WTC11 (cell line): ENCODE data around the gene POLR2E. TPM values are rescaled to one million over a fixed set of nuclear protein-coding genes. Genes with fewer than 3 reads are reported as not detected.

Experiments
- ATAC-seq: fragments of 200-7000 bp; cut with Tn5 transposase; 2 replicates; pipeline ENCODE4 v1.10.0; 2021; ENCODE audit warnings: mild to moderate bottlenecking, moderate library complexity
- CTCF ChIA-PET: fragments of 300-600 bp; sonication (Branson Sonifier 250); formaldehyde crosslinking; loops from one replicate; lab custom pipeline; 2021; ENCODE audit warnings: antibody characterized with exemption; lab: Charles Lee
- POLR2A ChIA-PET: fragments of 350-600 bp; sonication (Branson Sonifier 250); formaldehyde crosslinking; loops from one replicate; lab custom pipeline; 2021; ENCODE audit warnings: antibody characterized with exemption; lab: Charles Lee
- DNase-seq: peaks from one replicate; pipeline ENCODE4 v3.0.0; 2021; ENCODE audit warnings: low spot score
- H3K27ac Mint-ChIP-seq: 2 replicates; pipeline ENCODE4 v1.8.0; 2021; ENCODE audit warnings: mixed read lengths
- H3K27me3 Mint-ChIP-seq: 2 replicates; pipeline ENCODE4 v1.8.0; 2021; ENCODE audit warnings: low read depth, mild to moderate bottlenecking, moderate library complexity, mixed read lengths
- H3K36me3 Mint-ChIP-seq: 2 replicates; pipeline ENCODE4 v1.8.0; 2021; ENCODE audit warnings: mixed read lengths
- H3K4me1 Mint-ChIP-seq: 2 replicates; pipeline ENCODE4 v1.8.0; 2022; ENCODE audit warnings: mixed read lengths
- H3K4me3 Mint-ChIP-seq: 2 replicates; pipeline ENCODE4 v1.8.0; 2021; ENCODE audit warnings: mild to moderate bottlenecking, moderate library complexity, mixed read lengths
- H3K9me3 Mint-ChIP-seq: 2 replicates; pipeline ENCODE4 v1.8.0; 2021; ENCODE audit warnings: mixed read lengths
- GTF2I ChIP-seq: fragments of 250-450 bp; sonication (Bioruptor Pico); conservative IDR thresholded peaks from 2 replicates; pipeline ENCODE4 v1.4.0; 2021; ENCODE audit warnings: mild to moderate bottlenecking
- IRF2 ChIP-seq: sonication (generic); formaldehyde crosslinking; IDR thresholded peaks from 2 replicates; pipeline ENCODE4 v1.8.0; 2022; ENCODE audit warnings: low read depth, missing genetic modification reagents, borderline replicate concordance
- NFE2L1 ChIP-seq: sonication (generic); formaldehyde crosslinking; IDR thresholded peaks from 2 replicates; pipeline ENCODE4 v1.8.1; 2023; ENCODE audit warnings: missing genetic modification reagents
- NFYB ChIP-seq: sonication (generic); formaldehyde crosslinking; conservative IDR thresholded peaks from 2 replicates; pipeline ENCODE4 v1.8.0; 2022; ENCODE audit warnings: low read depth, missing genetic modification reagents
- SMAD3 ChIP-seq: sonication (generic); formaldehyde crosslinking; IDR thresholded peaks from 2 replicates; pipeline ENCODE4 v1.8.0; 2022; ENCODE audit warnings: missing genetic modification reagents, mild to moderate bottlenecking, borderline replicate concordance
- SP1 ChIP-seq: sonication (generic); formaldehyde crosslinking; conservative IDR thresholded peaks from 2 replicates; pipeline ENCODE4 v1.8.1; 2022; ENCODE audit warnings: missing genetic modification reagents
- TP53 ChIP-seq: sonication (generic); formaldehyde crosslinking; IDR thresholded peaks from 2 replicates; pipeline ENCODE4 v1.8.1; 2023; ENCODE audit warnings: mild to moderate bottlenecking, missing genetic modification reagents
- ZNF121 ChIP-seq: sonication (generic); formaldehyde crosslinking; IDR thresholded peaks from 2 replicates; pipeline ENCODE4 v1.8.0; 2023; ENCODE audit warnings: missing genetic modification reagents
- total RNA-seq: library from RNA; stranded (reverse); gene quantifications from 3 replicates; pipeline ENCODE4 v1.2.3, GENCODE V29; 2021
- TF ChIP-seq, protein P1 (sequence below): sonication (generic); formaldehyde crosslinking; IDR thresholded peaks from 2 replicates; pipeline ENCODE4 v1.8.0; 2022; ENCODE audit warnings: mild to moderate bottlenecking, missing genetic modification reagents
- TF ChIP-seq, protein P2 (sequence below): sonication (generic); formaldehyde crosslinking; IDR thresholded peaks from 2 replicates; pipeline ENCODE4 v1.8.0; 2022; ENCODE audit warnings: mild to moderate bottlenecking, missing genetic modification reagents
- TF ChIP-seq, protein P3 (sequence below): fragments of 250-450 bp; sonication (Bioruptor Pico); IDR thresholded peaks from 2 replicates; pipeline ENCODE4 v1.8.0; 2021; ENCODE audit warnings: mild to moderate bottlenecking
- TF ChIP-seq, protein P4 (sequence below): sonication (generic); formaldehyde crosslinking; IDR thresholded peaks from 2 replicates; pipeline ENCODE4 v1.8.1; 2022; ENCODE audit warnings: mild to moderate bottlenecking, moderate library complexity, missing genetic modification reagents
- TF ChIP-seq, protein P5 (sequence below): fragments of 250-450 bp; sonication (Bioruptor Pico); conservative IDR thresholded peaks from 2 replicates; pipeline ENCODE4 v1.9.0; 2021; ENCODE audit warnings: mild to moderate bottlenecking
- TF ChIP-seq, protein P6 (sequence below): sonication (generic); formaldehyde crosslinking; IDR thresholded peaks from 2 replicates; pipeline ENCODE4 v1.8.1; 2022; ENCODE audit warnings: low read depth, missing genetic modification reagents, borderline replicate concordance
- TF ChIP-seq, protein P7 (sequence below): sonication (generic); formaldehyde crosslinking; IDR thresholded peaks from 2 replicates; pipeline ENCODE4 v1.8.1; 2022; ENCODE audit warnings: mild to moderate bottlenecking, missing genetic modification reagents, moderate library complexity, borderline replicate concordance

The POLR2E gene
- total RNA-seq, 1 experiment from 2014 or later, result 275 TPM

DNA sequence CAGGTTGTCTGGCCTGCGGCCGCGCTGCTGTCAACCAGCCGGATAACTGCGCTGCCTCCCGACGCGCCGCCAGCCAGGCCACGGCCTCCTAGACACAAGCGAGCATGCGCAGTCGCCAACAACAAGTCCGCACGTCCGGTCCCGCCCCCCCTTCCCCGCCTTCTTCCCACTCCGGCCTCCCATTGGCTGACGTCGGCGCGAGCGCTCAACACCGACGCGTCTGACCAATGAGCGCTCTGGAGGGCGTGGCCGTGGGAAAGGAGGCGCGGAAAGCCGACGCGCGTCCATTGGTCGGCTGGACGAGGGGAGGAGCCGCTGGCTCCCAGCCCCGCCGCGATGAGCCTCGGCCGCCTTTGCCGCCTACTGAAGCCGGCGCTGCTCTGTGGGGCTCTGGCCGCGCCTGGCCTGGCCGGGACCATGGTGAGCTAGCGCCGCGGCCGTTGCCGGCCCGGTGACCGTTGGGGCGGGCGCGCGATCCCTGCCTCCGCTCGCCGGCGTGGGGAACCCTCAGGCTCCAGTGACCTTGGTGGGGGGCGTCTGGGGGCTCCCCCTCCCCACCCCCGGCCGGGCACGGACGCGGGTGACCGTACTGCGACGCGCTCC, 8.6 kb upstream of the POLR2E start, which contains the start of gene GPX4 (continued):
- TF ChIP-seq, protein P1, sequence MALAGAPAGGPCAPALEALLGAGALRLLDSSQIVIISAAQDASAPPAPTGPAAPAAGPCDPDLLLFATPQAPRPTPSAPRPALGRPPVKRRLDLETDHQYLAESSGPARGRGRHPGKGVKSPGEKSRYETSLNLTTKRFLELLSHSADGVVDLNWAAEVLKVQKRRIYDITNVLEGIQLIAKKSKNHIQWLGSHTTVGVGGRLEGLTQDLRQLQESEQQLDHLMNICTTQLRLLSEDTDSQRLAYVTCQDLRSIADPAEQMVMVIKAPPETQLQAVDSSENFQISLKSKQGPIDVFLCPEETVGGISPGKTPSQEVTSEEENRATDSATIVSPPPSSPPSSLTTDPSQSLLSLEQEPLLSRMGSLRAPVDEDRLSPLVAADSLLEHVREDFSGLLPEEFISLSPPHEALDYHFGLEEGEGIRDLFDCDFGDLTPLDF (CRISPR knock-in tag), result no peak
- TF ChIP-seq NFYB (CRISPR knock-in tag) (peak; percentile 91), NFE2L1 (CRISPR knock-in tag) (peak; percentile 64), SP1 (CRISPR knock-in tag) (peak; percentile 97), SMAD3 (peak; percentile 22; the same call in 1 of the 2 replicates), IRF2 (CRISPR knock-in tag) (no peak)
- TF ChIP-seq, protein P2, sequence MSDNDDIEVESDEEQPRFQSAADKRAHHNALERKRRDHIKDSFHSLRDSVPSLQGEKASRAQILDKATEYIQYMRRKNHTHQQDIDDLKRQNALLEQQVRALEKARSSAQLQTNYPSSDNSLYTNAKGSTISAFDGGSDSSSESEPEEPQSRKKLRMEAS (CRISPR knock-in tag), result peak; percentile 30; the same call in 1 of the 2 replicates
- TF ChIP-seq, protein P3, sequence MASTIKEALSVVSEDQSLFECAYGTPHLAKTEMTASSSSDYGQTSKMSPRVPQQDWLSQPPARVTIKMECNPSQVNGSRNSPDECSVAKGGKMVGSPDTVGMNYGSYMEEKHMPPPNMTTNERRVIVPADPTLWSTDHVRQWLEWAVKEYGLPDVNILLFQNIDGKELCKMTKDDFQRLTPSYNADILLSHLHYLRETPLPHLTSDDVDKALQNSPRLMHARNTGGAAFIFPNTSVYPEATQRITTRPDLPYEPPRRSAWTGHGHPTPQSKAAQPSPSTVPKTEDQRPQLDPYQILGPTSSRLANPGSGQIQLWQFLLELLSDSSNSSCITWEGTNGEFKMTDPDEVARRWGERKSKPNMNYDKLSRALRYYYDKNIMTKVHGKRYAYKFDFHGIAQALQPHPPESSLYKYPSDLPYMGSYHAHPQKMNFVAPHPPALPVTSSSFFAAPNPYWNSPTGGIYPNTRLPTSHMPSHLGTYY (CRISPR knock-in tag), result 0 out of 2 replicates have a peak, but pooled peaks have one; percentile 55
- TF ChIP-seq, protein P4, sequence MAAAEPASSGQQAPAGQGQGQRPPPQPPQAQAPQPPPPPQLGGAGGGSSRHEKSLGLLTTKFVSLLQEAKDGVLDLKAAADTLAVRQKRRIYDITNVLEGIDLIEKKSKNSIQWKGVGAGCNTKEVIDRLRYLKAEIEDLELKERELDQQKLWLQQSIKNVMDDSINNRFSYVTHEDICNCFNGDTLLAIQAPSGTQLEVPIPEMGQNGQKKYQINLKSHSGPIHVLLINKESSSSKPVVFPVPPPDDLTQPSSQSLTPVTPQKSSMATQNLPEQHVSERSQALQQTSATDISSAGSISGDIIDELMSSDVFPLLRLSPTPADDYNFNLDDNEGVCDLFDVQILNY (CRISPR knock-in tag), result peak; percentile 90; the same call in 1 of the 2 replicates
- TF ChIP-seq, protein P5, sequence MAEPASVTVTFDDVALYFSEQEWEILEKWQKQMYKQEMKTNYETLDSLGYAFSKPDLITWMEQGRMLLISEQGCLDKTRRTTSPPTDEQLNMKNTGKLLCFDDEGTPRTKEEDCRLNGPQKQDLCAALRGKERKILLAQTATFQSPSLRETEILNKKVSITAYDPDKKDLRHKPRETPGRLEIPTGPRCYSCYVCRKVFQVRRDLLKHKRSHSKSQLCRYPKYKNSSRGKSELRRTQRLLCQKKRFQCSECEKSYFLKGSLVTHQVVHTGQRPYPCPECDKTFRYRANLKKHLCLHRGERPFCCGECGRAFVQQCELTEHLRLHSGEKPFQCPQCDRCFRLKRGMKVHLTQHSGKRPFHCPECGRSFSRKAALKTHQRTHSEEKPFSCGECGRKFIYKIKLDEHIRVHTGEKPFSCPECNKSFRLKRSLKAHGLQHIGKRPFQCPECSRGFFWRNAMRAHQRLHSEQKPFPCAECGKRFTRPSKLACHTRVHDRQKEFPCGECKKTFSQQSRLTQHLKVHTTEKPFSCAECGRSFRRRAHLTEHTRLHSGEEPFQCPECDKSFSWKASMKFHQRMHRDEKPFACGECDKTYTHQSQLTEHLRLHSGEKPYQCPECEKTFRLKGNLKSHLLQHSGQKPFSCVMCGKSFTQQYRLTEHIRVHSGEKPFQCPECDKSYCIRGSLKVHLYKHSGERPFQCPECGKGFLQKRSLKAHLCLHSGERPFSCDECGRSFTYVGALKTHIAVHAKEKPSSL, result no peak

DNA sequence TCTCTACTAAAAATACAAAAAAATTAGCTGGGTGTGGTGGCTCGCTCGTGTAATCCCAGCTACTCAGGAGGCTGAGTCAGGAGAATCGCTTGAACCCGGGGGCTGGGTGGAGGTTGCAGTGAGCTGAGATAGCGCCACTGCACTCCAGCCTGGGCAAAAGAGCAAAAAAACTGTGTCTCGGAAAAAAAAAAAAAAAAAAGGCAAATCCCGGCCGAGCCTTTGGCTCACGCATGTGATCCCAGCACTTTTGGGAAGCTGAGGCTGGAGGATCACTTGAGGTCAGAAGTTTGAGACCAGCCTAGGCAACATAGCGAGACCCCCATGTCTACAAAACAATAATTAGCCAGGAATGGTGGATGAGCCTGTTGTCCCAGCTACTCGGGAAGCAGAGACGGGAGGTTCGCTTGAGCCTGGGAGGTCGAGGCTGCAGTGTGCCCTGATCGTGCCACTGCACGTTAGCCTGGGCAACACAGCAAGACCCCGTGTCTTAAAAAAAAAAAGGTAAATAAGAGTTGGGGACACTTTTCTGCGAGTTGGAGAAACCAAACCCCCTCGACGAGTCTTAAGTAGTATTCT, 8.0 kb upstream of the POLR2E start:
- Mint-ChIP-seq H3K4me1 (peaks cover 15% of the 10 kb centered on the region), H3K36me3 (no peaks in the 10 kb centered on the region), H3K4me3 (peak overlapping the region; percentile 51), H3K27me3 (no peaks in the 10 kb centered on the region), H3K9me3 (no peaks in the 10 kb centered on the region), H3K27ac (peak overlapping the region; percentile 72; the same call in 1 of the 2 replicates)
- ChIA-PET CTCF (interaction anchor here (0.7 to 4.7 kb wide), 10 partner anchors 10 to 163 kb away, joined by 3 to 27 read pairs (median 4); partner anchors contain the start of genes ARHGAP45 and ATP5F1D), POLR2A (interaction anchor here (0.7 to 1.1 kb wide), 2 partner anchors 10 to 22 kb away, joined by 4 to 5 read pairs; no protein-coding TSS in a partner anchor)
- DNase-seq (no peak), ATAC-seq (no peak)
- TF ChIP-seq GTF2I (CRISPR knock-in tag), result peak; percentile 85; the same call in 1 of the 2 replicates
- TF ChIP-seq, protein P6, sequence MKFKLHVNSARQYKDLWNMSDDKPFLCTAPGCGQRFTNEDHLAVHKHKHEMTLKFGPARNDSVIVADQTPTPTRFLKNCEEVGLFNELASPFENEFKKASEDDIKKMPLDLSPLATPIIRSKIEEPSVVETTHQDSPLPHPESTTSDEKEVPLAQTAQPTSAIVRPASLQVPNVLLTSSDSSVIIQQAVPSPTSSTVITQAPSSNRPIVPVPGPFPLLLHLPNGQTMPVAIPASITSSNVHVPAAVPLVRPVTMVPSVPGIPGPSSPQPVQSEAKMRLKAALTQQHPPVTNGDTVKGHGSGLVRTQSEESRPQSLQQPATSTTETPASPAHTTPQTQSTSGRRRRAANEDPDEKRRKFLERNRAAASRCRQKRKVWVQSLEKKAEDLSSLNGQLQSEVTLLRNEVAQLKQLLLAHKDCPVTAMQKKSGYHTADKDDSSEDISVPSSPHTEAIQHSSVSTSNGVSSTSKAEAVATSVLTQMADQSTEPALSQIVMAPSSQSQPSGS (CRISPR knock-in tag), result no peak
- peak; percentile 100 for TF ChIP-seq ZNF121
- TF ChIP-seq IRF2 (CRISPR knock-in tag), result no peak
- TF ChIP-seq TP53 (CRISPR knock-in tag), result no peak
- TF ChIP-seq, protein P7, sequence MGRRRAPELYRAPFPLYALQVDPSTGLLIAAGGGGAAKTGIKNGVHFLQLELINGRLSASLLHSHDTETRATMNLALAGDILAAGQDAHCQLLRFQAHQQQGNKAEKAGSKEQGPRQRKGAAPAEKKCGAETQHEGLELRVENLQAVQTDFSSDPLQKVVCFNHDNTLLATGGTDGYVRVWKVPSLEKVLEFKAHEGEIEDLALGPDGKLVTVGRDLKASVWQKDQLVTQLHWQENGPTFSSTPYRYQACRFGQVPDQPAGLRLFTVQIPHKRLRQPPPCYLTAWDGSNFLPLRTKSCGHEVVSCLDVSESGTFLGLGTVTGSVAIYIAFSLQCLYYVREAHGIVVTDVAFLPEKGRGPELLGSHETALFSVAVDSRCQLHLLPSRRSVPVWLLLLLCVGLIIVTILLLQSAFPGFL (CRISPR knock-in tag), result no peak
